Loucy (cell line): ENCODE results near the gene THOC6.

Source experiments
- CTCF ChIP-seq: fragments of 200-600 bp; sonication (generic); conservative IDR thresholded peaks from 2 replicates; pipeline ENCODE4 v1.5.1; 2014; ENCODE audit warnings: mild to moderate bottlenecking, antibody characterized with exemption, low read length
- EZH2phosphoT487 ChIP-seq: fragments of 200-600 bp; IDR thresholded peaks from 2 replicates; pipeline ENCODE4 v1.6.1; 2018; ENCODE audit warnings: antibody characterized with exemption, mild to moderate bottlenecking, moderate library complexity, borderline replicate concordance

- no peak for TF ChIP-seq CTCF
- no peak for TF ChIP-seq EZH2phosphoT487
Observed at GRCh38 chr16:3012828-3013420, 10.9 kb upstream of the THOC6 start, which contains the start of gene CLDN9.
